Cardiac muscle cell (in vitro differentiated cells and primary cell): ENCODE data around the gene DSCAML1. TPM values are rescaled to one million over a fixed set of nuclear protein-coding genes. Genes with fewer than 3 reads are reported as not detected.

Experiments
- DNase-seq, 2 donors: peaks; one replicate each; pipeline versions ENCODE4 v3.0.0 to v3.0.0-alpha.2; 2010 to 2017; ENCODE audit warnings: low read depth in 1 of 2, low spot score in 1 of 2
- H3K27ac ChIP-seq: fragments of 200-600 bp; sonication (generic); 2 replicates; pipeline ENCODE4 v1.5.1; 2016
- H3K27me3 ChIP-seq: fragments of 200-600 bp; sonication (generic); 2 replicates; pipeline ENCODE4 v1.6.0; 2016; ENCODE audit warnings: control low read depth
- H3K36me3 ChIP-seq: fragments of 200-600 bp; sonication (generic); 2 replicates; pipeline ENCODE4 v1.5.1; 2016; ENCODE audit warnings: control low read depth
- H3K4me1 ChIP-seq: fragments of 200-600 bp; sonication (generic); 2 replicates; pipeline ENCODE4 v1.8.1; 2017; ENCODE audit warnings: low read depth, mild to moderate bottlenecking, mixed run types
- H3K4me3 ChIP-seq: fragments of 200-600 bp; sonication (generic); 2 replicates; pipeline ENCODE4 v1.5.1; 2016; ENCODE audit warnings: mild to moderate bottlenecking
- H3K9me3 ChIP-seq: fragments of 200-600 bp; sonication (generic); 2 replicates; pipeline ENCODE4 v1.5.1; 2017; ENCODE audit warnings: low read depth, mild to moderate bottlenecking, control low read depth
- polyA plus RNA-seq: library from polyadenylated mRNA; unstranded; fragments of >200 nt; fragmentation: Nextera tagmentation; extraction: Ambion mirVana; gene quantifications from 2 replicates; pipeline ENCODE4 v1.2.1, GENCODE V29; 2016
- total RNA-seq: library from RNA; depleted of rRNA; stranded (reverse); fragments of >200 nt; gene quantifications from 2 replicates; pipeline ENCODE4 v1.2.3, GENCODE V29; 2016
- TF ChIP-seq, protein P1 (sequence below): IDR thresholded peaks from 2 replicates; pipeline ENCODE4 v1.5.1; 2012; ENCODE audit warnings: low read depth, mild to moderate bottlenecking, low read length

Gene DSCAML1
- total and polyA plus RNA-seq, 2 experiments from 2014 or later: 1.8 TPM; not detected in 1

DNA sequence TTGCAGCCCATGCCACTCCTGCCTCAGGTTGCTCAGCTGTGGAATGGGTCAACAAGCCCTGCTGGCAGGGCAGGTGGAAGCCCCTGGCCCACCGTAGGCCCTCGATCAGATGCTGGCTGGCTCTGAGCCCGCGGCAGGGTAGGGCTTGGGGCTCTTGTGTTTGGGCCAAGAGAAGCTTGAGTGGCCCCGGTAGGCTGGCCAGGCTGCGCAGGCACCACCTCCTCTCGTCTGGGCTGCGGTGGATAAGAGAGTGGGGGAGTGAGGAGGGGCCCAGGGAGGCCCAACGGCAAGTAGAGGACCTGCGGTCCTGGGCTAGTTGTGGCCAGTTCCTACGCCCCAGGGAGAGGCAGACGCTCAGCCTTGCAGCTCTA, 354.2 kb downstream of the DSCAML1 start:
- Histone ChIP-seq H3K36me3 (no peaks in the 10 kb centered on the region), H3K9me3 (no peaks in the 10 kb centered on the region), H3K4me1 (no peaks in the 10 kb centered on the region), H3K4me3 (no peak overlapping the region), H3K27ac (no peak overlapping the region), H3K27me3 (peaks cover 6% of the 10 kb centered on the region)
- TF ChIP-seq, protein P1, sequence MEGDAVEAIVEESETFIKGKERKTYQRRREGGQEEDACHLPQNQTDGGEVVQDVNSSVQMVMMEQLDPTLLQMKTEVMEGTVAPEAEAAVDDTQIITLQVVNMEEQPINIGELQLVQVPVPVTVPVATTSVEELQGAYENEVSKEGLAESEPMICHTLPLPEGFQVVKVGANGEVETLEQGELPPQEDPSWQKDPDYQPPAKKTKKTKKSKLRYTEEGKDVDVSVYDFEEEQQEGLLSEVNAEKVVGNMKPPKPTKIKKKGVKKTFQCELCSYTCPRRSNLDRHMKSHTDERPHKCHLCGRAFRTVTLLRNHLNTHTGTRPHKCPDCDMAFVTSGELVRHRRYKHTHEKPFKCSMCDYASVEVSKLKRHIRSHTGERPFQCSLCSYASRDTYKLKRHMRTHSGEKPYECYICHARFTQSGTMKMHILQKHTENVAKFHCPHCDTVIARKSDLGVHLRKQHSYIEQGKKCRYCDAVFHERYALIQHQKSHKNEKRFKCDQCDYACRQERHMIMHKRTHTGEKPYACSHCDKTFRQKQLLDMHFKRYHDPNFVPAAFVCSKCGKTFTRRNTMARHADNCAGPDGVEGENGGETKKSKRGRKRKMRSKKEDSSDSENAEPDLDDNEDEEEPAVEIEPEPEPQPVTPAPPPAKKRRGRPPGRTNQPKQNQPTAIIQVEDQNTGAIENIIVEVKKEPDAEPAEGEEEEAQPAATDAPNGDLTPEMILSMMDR: no peak
- DNase-seq: no peak

DNA sequence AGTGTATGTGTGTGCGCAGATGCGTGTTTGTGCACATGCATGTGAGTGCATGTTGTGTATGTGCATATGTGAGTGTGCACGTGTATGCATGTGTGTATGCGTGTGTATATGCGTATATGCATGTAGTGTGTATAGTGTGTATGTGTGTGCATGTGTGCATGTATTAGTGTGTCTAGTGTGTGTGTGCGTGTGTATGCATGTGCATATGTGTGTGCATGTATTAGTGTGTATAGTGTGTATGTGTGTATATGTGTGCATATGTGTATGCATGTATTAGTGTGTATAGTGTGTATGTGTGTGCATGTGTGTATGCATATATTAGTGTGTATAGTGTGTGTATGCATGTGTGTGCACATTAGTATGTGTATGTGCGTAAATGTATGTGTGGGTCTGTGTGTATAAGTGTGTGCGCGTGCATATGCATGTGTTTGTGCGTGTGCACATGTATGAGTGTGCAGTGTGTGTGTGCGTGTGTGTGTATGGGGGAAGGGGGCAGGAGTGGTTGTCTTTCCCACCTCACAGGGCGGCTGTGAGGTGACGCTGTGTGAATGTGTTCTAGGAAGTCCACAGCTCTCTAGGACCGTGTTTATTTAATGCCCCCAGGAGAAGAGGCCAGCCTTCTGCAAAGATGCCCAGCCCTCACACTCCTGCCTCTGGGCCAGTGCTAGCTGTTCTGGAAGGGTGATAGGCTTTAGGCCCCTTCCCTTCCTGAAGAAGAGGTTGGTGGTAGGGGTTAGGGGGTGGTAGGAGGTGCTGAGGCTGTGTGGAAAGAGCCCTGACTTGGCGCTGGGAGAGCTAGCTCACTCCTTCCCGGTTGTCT, 354.8 kb downstream of the DSCAML1 start:
- H3K27me3 ChIP-seq: peaks cover 6% of the 10 kb centered on the region
- no peaks in the 10 kb centered on the region for H3K4me1 ChIP-seq
- no peak for DNase-seq

DNA sequence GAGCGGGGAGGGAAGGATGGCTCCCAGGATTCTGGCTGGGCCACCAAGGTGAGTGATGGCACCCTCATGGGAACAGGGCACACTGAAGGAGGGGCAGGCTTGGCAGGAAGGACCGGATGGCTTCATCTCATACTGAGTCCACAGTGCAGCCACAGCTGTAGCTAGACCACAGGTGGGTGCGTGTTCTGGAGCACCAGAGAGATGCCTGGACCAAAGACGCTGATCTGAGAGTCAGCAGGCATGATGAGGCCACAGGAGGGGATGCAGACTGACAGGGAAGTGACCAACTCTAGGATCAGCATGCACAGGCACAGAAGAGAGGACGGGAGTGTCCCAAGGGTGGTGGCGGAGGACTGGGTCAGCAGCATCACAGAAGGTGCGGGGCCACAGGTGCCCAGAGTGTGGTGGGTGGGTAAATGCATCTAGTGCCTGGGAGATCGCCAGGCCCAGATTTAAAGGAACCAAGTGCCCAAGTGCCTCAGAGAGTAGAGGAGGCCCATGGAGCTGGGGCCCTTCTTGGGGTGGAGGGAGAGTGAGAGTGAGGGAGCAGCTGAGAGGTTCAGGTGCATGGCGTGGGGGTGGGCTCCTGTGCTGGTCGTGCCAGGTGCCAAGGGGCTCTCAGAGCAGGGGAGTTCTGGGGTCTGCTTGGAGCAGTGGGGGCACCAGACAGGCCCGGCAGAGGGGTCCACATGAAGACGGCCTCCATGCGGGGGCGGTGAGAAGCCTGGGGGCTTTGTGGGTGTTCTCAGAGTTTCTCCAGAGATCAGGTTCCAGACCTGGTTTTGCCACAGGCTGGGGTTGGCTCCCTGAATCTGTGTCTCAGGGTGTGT, 355.7 kb downstream of the DSCAML1 start:
- Histone ChIP-seq H3K36me3 (no peaks in the 10 kb centered on the region), H3K27me3 (peaks cover 6% of the 10 kb centered on the region), H3K4me3 (no peak overlapping the region), H3K27ac (no peak overlapping the region), H3K4me1 (no peaks in the 10 kb centered on the region), H3K9me3 (no peaks in the 10 kb centered on the region)
- no peak for DNase-seq
- TF ChIP-seq, protein P1: no peak

More for the DNA sequence above, 354.8 kb downstream of the DSCAML1 start:
- H3K36me3 ChIP-seq: no peaks in the 10 kb centered on the region
- TF ChIP-seq, protein P1: no peak
- H3K4me3 ChIP-seq: no peak overlapping the region
- H3K27ac ChIP-seq: no peak overlapping the region
- H3K9me3 ChIP-seq: no peaks in the 10 kb centered on the region

DNA sequence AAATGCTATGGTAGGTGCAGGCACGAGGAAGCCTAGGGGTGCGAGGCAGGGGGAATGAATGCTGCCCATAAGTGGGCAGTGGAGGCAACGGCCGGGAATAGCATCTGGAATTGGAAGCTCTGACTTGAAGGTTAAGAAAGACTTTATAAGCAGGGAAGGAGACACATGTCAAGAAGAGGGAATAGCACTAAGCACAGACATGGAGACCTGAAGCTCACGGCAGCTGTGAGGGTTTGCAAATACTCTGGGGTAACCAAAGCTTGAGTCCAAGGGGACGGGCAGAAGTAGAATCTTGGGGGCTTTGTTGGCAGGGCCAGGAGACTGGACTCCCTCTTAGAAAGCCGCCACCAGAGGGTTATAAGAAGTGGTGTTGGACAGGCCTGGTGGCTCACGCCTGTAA, 356.8 kb downstream of the DSCAML1 start:
- H3K9me3 ChIP-seq: no peaks in the 10 kb centered on the region
- no peak for DNase-seq

DNA sequence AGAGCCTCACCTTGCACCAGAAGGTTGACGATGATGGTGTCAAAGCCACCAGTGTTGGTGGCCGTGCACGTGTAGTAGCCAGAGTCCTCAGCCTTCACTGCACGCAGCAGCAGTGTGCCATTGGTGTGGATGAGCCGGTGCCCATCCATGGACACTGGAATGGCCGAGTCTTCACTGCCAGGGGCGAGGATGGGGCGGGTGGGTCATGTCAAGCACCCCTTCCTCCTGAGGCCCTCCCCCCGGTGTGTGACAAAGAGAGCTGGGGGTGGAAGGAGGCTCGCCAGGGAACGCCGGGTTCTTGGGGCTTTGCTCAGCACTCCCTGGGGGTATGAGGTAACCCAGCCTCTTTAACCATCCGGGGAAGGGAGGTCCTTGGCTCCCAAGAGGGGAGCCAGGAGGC, 357.8 kb downstream of the DSCAML1 start:
- peaks cover 5% of the 10 kb centered on the region for H3K27me3 ChIP-seq
- H3K9me3 ChIP-seq: no peaks in the 10 kb centered on the region
- no peak for DNase-seq
- H3K4me1 ChIP-seq: no peaks in the 10 kb centered on the region
- H3K4me3 ChIP-seq: no peak overlapping the region
- TF ChIP-seq, protein P1: no peak
- H3K27ac ChIP-seq: no peak overlapping the region
- H3K36me3 ChIP-seq: no peaks in the 10 kb centered on the region

More for the DNA sequence above, 356.8 kb downstream of the DSCAML1 start:
- Histone ChIP-seq H3K27me3 (peaks cover 6% of the 10 kb centered on the region), H3K36me3 (no peaks in the 10 kb centered on the region), H3K27ac (no peak overlapping the region), H3K4me1 (no peaks in the 10 kb centered on the region), H3K4me3 (no peak overlapping the region)
- TF ChIP-seq, protein P1: no peak
